ENCODE data around the gene SRRM4.

SRRM4 gene

GRCh38 chr12:119122751-119123150, 141.4 kb downstream of the SRRM4 start:
- no peak for DNase-seq

- DNase-seq = no peak
These were observed 147.2 kb downstream of the SRRM4 start for GRCh38 chr12:119128527-119128926.

GRCh38 chr12:119129827-119130434, 148.6 kb downstream of the SRRM4 start:
- DNase-seq = no peak

GRCh38 chr12:119130523-119130922, 149.2 kb downstream of the SRRM4 start:
- no peak for DNase-seq

- no peak for DNase-seq
These were observed 153.1 kb downstream of the SRRM4 start for GRCh38 chr12:119134284-119135072.

- no peak for DNase-seq
These were observed 155.6 kb downstream of the SRRM4 start for GRCh38 chr12:119136811-119137410.

- DNase-seq = no peak
These were observed 158.1 kb downstream of the SRRM4 start for GRCh38 chr12:119139448-119139847.

GRCh38 chr12:119145367-119145766, 164.0 kb downstream of the SRRM4 start:
- no peak for DNase-seq

- no peak for DNase-seq
These were observed 166.6 kb downstream of the SRRM4 start for GRCh38 chr12:119147847-119148448.

- DNase-seq = no peak
These were observed 167.9 kb downstream of the SRRM4 start for GRCh38 chr12:119149270-119149669.

GRCh38 chr12:119151445-119152026, 170.2 kb downstream of the SRRM4 start:
- no peak for DNase-seq

GRCh38 chr12:119153477-119154434, 172.4 kb downstream of the SRRM4 start:
- DNase-seq = no peak

GRCh38 chr12:119154435-119154818, 173.1 kb downstream of the SRRM4 start:
- DNase-seq = no peak

GRCh38 chr12:119156401-119157044, 175.2 kb downstream of the SRRM4 start:
- no peak for DNase-seq

- DNase-seq = no peak
These were observed 176.2 kb downstream of the SRRM4 start for GRCh38 chr12:119157528-119157927.

GRCh38 chr12:119157978-119158377, 176.6 kb downstream of the SRRM4 start:
- no peak for DNase-seq

GRCh38 chr12:119158402-119158801, 177.1 kb downstream of the SRRM4 start:
- DNase-seq = no peak

- DNase-seq = no peak
These were observed 178.5 kb downstream of the SRRM4 start for GRCh38 chr12:119159844-119160243.

- no peak for DNase-seq
These were observed 186.6 kb downstream of the SRRM4 start for GRCh38 chr12:119167902-119168301.

- no peak for DNase-seq
These were observed 187.4 kb downstream of the SRRM4 start for GRCh38 chr12:119168721-119169120.

- DNase-seq = no peak
These were observed 187.8 kb downstream of the SRRM4 start for GRCh38 chr12:119169150-119169549.

- DNase-seq = no peak
These were observed 189.9 kb downstream of the SRRM4 start for GRCh38 chr12:119171291-119171690.
